MCF 10A (cell line): ENCODE measurements around the gene TMEM39B. TPM values are rescaled to one million over a fixed set of nuclear protein-coding genes. Genes with fewer than 3 reads are reported as not detected.

Experiments used
- BruUV-seq: library from RNA; stranded (reverse); fragments of 400-500 nt; replicated peaks from 2 replicates; lab custom pipeline; 2021; lab: Mats Ljungman, UMichigan
- CTCF ChIA-PET: fragments of 300-600 bp; sonication (Branson Sonifier 250); formaldehyde crosslinking; extraction: SDS; loops from one replicate; lab custom pipeline; 2021; ENCODE audit warnings: antibody characterized with exemption, inconsistent platforms; lab: Yijun Ruan, JAX
- POLR2A ChIA-PET: fragments of 300-600, 350-650 bp; sonication (Branson Sonifier 250); formaldehyde crosslinking; extraction: SDS; loops from one replicate; lab custom pipeline; 2020; ENCODE audit warnings: antibody characterized with exemption, inconsistent platforms; lab: Yijun Ruan, JAX
- DNase-seq: peaks from one replicate; pipeline ENCODE4 v3.0.0-alpha.2; 2018; ENCODE audit not compliant: unreplicated experiment
- H3K27ac Mint-ChIP-seq: one replicate; pipeline ENCODE4 v1.8.0; 2022; ENCODE audit warnings: mild to moderate bottlenecking, low read depth, mixed read lengths; ENCODE audit not compliant: unreplicated experiment
- H3K27me3 Mint-ChIP-seq: one replicate; pipeline ENCODE4 v1.8.0; 2022; ENCODE audit warnings: mixed read lengths; ENCODE audit not compliant: insufficient read depth, unreplicated experiment
- H3K36me3 Mint-ChIP-seq: one replicate; pipeline ENCODE4 v1.8.0; 2022; ENCODE audit warnings: mild to moderate bottlenecking, moderate library complexity, mixed read lengths; ENCODE audit not compliant: insufficient read depth, unreplicated experiment
- H3K4me1 Mint-ChIP-seq: one replicate; pipeline ENCODE4 v1.8.0; 2022; ENCODE audit warnings: mixed read lengths; ENCODE audit not compliant: insufficient read depth, unreplicated experiment
- H3K4me3 Mint-ChIP-seq: one replicate; pipeline ENCODE4 v1.8.0; 2022; ENCODE audit warnings: mild to moderate bottlenecking, moderate library complexity, mixed read lengths; ENCODE audit not compliant: unreplicated experiment
- H3K9me3 Mint-ChIP-seq: one replicate; pipeline ENCODE4 v1.8.0; 2022; ENCODE audit warnings: mixed read lengths; ENCODE audit not compliant: unreplicated experiment
- intact Hi-C: fragments of 100-400 bp; cut with micrococcal nuclease; formaldehyde crosslinking; loops from 2 replicates; pipeline ENCODE4 v1.14.1; 2022
- total RNA-seq: library from RNA; stranded (reverse); gene quantifications from 2 replicates; pipeline ENCODE4 v1.2.3, GENCODE V29; 2022
- TF ChIP-seq, protein P1 (sequence below): fragments of 200-600 bp; IDR thresholded peaks from one replicate; pipeline ENCODE4 v1.8.0; 2022; ENCODE audit warnings: antibody characterized with exemption, mild to moderate bottlenecking; ENCODE audit not compliant: unreplicated experiment

The TMEM39B gene
- total RNA-seq, 1 experiment from 2014 or later, result 22.3 TPM

DNA sequence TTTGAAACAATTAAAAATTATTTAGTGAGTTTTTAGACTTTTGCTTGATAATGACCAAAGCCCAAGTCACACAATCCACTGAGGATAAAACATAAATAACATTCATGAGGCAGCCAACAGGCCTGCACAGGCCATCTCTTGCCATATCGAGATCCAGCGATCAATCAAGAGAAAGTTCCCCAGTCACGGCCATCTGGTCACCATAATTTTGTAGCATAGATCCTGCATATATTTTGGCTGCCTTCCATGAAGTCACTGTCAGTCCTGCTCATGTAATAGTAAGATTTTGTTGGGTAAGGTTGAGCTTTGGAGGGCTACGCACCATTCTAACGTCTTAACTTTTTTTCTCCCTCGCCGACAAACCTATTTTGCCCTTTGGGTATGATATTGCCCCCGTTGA, 52.6 kb downstream of the TMEM39B start:
- BruUV-seq, result no TSS peak
- peaks cover 32% of the 10 kb centered on the region for H3K4me1 Mint-ChIP-seq

DNA sequence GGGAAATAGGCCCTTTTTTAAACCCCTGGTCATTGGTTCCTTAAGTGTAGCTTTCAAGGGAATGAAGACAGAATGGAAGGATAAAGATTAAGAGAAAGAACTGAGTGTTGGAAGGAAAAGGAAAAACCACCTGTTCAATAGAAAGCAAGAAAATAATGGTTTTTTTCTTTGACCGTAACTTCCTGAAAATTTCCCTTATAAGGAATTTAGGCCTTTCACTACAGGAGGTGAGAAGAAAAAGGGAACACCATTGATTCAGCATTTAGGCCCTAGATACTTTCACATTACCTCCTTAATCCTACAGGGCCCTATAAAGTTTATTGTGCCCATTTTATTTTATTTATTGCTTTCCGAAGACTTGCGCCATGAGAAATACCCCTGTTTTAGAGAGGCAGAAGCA, 54.0 kb downstream of the TMEM39B start:
- Mint-ChIP-seq H3K27ac (no peak overlapping the region), H3K36me3 (peaks cover 29% of the 10 kb centered on the region), H3K27me3 (no peaks in the 10 kb centered on the region), H3K4me1 (peaks cover 24% of the 10 kb centered on the region), H3K4me3 (no peak overlapping the region), H3K9me3 (no peaks in the 10 kb centered on the region)
- POLR2A ChIA-PET, result interaction anchor here (0.9 to 1.4 kb wide), 3 partner anchors 8 to 54 kb away, joined by 3 to 5 read pairs (median 3); partner anchors contain the start of gene TMEM39B
- intact Hi-C loops, result no loop called here
- BruUV-seq, result no TSS peak
- DNase-seq, result no peak
- CTCF ChIA-PET, result interaction anchor here (1.6 kb wide), 1 partner anchor 18 kb away, joined by 5 read pairs; the partner anchor contains the start of gene KPNA6
- TF ChIP-seq, protein P1, sequence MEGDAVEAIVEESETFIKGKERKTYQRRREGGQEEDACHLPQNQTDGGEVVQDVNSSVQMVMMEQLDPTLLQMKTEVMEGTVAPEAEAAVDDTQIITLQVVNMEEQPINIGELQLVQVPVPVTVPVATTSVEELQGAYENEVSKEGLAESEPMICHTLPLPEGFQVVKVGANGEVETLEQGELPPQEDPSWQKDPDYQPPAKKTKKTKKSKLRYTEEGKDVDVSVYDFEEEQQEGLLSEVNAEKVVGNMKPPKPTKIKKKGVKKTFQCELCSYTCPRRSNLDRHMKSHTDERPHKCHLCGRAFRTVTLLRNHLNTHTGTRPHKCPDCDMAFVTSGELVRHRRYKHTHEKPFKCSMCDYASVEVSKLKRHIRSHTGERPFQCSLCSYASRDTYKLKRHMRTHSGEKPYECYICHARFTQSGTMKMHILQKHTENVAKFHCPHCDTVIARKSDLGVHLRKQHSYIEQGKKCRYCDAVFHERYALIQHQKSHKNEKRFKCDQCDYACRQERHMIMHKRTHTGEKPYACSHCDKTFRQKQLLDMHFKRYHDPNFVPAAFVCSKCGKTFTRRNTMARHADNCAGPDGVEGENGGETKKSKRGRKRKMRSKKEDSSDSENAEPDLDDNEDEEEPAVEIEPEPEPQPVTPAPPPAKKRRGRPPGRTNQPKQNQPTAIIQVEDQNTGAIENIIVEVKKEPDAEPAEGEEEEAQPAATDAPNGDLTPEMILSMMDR, result no peak

More for the DNA sequence above, 52.6 kb downstream of the TMEM39B start:
- TF ChIP-seq, protein P1, result no peak
- peaks cover 32% of the 10 kb centered on the region for H3K36me3 Mint-ChIP-seq
- no peak for DNase-seq
- intact Hi-C loops, result no loop called here
- no peaks in the 10 kb centered on the region for H3K27me3 Mint-ChIP-seq
- H3K9me3 Mint-ChIP-seq, result no peaks in the 10 kb centered on the region
- ChIA-PET POLR2A (no interaction called here), CTCF (no interaction called here)
- H3K4me3 Mint-ChIP-seq, result no peak overlapping the region
- H3K27ac Mint-ChIP-seq, result no peak overlapping the region

DNA sequence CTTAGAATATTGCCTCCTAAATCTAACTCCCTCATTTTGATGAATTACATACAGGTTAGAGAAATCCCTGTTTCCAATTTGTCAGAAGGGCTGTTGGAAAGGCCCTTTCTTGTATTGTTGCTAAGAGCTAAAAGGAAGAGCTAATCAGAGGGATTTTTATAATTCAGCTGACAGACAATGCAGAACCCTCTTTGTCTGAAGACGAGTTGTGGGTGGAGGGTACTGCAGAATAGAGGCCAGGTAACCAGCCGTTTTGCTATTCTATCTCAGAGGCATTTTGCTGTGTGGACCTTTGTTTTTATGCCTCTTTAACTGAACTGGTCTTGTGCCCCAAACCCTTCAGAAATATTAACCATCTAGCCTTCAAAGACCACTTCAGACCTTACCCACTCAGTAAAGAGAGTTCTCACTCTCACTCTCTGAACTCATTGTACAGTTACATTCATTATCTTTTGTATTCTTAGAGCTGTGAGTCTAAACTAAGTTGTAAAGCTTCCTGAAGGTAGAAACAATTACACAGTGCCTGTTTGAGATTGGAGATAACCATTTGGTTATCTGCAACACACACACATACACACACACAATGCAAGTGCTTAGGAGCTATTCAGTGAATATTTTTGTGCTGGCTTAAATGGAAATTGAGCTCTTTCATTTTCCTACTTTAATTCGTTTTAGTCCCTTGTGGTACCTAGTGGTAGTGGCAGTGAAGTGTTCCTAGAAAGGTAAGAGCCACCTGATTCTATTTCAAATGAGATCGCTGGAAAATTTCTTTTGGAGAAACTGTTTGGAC, 54.9 kb downstream of the TMEM39B start:
- no peak overlapping the region for H3K27ac Mint-ChIP-seq
- no TSS peak for BruUV-seq
- H3K36me3 Mint-ChIP-seq, result peaks cover 22% of the 10 kb centered on the region
- H3K4me1 Mint-ChIP-seq, result peaks cover 20% of the 10 kb centered on the region
- no peak overlapping the region for H3K4me3 Mint-ChIP-seq
- ChIA-PET POLR2A (interaction anchor here (0.9 to 1.4 kb wide), 5 partner anchors 9 to 55 kb away, joined by 3 to 5 read pairs (median 3); partner anchors contain the start of gene TMEM39B), CTCF (interaction anchor here (1.1 to 1.6 kb wide), 2 partner anchors 8 to 19 kb away, joined by 3 to 5 read pairs; partner anchors contain the start of gene KPNA6)
- no peaks in the 10 kb centered on the region for H3K9me3 Mint-ChIP-seq
- intact Hi-C loops, result no loop called here
- no peaks in the 10 kb centered on the region for H3K27me3 Mint-ChIP-seq
- DNase-seq, result no peak
- TF ChIP-seq, protein P1, result no peak

DNA sequence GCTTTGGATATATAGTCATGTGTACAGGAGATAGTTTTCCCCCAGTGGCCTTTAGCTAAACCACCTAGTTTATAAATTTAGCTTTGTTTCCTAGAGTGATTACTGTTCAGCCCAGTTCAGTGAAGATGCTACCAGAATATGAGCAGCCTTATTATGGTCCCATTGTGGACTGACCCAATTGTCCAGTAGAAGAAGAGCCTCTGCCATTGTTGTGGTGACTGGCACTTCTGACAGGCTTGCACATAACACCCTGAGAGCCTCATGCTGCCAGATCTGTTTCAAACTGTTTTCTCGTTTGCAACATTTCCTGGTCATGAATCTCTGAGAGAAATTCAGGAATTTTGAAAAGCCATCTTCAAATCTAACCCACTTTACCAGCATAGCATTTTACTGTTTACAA, 55.7 kb downstream of the TMEM39B start:
- peaks cover 27% of the 10 kb centered on the region for H3K36me3 Mint-ChIP-seq
- CTCF ChIA-PET, result interaction anchor here (1.1 to 1.8 kb wide), 3 partner anchors 9 to 20 kb away, joined by 3 to 6 read pairs (median 5); partner anchors contain the start of gene KPNA6

More for the DNA sequence above, 55.7 kb downstream of the TMEM39B start:
- DNase-seq, result no peak
- H3K27ac Mint-ChIP-seq, result no peak overlapping the region
- no peaks in the 10 kb centered on the region for H3K9me3 Mint-ChIP-seq
- H3K4me1 Mint-ChIP-seq, result peaks cover 20% of the 10 kb centered on the region
- H3K4me3 Mint-ChIP-seq, result no peak overlapping the region
- POLR2A ChIA-PET, result interaction anchor here (0.7 to 1.1 kb wide), 3 partner anchors 15 to 52 kb away, joined by 3 to 4 read pairs (median 3); no protein-coding TSS in a partner anchor
- BruUV-seq, result no TSS peak
- no peaks in the 10 kb centered on the region for H3K27me3 Mint-ChIP-seq
- TF ChIP-seq, protein P1, result no peak
- intact Hi-C loops, result no loop called here
